GM12873 (cell line): ENCODE results near the gene CHI3L2.

ENCODE experiments used
- CTCF ChIP-seq: IDR thresholded peaks from 2 replicates; pipeline ENCODE4 v1.5.1; 2012; ENCODE audit warnings: low read depth, mild to moderate bottlenecking, moderate library complexity, low read length, control low read depth; ENCODE audit not compliant: insufficient read depth; ENCODE audit errors: missing control alignments

Gene CHI3L2

GRCh38 chr1:111209622-111210021 lies 17.9 kb upstream of the CHI3L2 start:
- no peak for TF ChIP-seq CTCF

- no peak for TF ChIP-seq CTCF
Observed at GRCh38 chr1:111211921-111212320, 15.6 kb upstream of the CHI3L2 start.

- no peak for TF ChIP-seq CTCF
Observed at GRCh38 chr1:111212634-111213335, 14.7 kb upstream of the CHI3L2 start.

GRCh38 chr1:111213412-111213811 lies 14.1 kb upstream of the CHI3L2 start:
- TF ChIP-seq CTCF: no peak

GRCh38 chr1:111214074-111214801 lies 13.3 kb upstream of the CHI3L2 start:
- no peak for TF ChIP-seq CTCF

GRCh38 chr1:111214884-111215283 lies 12.6 kb upstream of the CHI3L2 start:
- TF ChIP-seq CTCF: no peak

- TF ChIP-seq CTCF: no peak
Observed at GRCh38 chr1:111216751-111217150, 10.8 kb upstream of the CHI3L2 start.
